SH-SY5Y (cell line): ENCODE results near the gene SPTB.

ENCODE experiments used
- GATA2 ChIP-seq: IDR thresholded peaks from 2 replicates; pipeline ENCODE4 v1.6.1; 2011; ENCODE audit warnings: mild to moderate bottlenecking, low read depth, low read length
- GATA3 ChIP-seq: IDR thresholded peaks from 2 replicates; pipeline ENCODE4 v1.6.1; 2011; ENCODE audit warnings: low read depth, mild to moderate bottlenecking, low read length, moderate library complexity

DNA sequence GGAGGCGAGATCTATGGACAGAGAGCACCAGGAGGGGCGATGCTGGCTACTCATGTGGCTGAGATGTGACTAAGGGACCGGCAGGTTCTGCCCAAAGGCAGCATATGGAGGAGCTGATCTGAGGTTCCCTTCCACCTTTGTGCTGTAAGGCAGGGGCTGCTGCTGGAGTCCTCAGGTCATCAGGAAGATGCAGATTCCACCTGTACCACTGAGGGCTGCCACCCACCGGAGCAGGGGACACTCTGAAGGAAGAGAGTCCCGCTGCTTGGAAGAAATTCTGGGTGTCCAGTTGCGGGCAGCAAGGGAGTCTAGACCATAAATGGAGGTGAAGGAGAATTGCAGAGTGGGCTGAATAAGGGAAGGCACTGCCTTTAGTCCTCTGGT is 120.2 kb downstream of the SPTB start:
- TF ChIP-seq GATA3 (no peak), GATA2 (no peak)
